ENCODE measurements around the gene BRAT1.

- TF ChIP-seq, protein P1, sequence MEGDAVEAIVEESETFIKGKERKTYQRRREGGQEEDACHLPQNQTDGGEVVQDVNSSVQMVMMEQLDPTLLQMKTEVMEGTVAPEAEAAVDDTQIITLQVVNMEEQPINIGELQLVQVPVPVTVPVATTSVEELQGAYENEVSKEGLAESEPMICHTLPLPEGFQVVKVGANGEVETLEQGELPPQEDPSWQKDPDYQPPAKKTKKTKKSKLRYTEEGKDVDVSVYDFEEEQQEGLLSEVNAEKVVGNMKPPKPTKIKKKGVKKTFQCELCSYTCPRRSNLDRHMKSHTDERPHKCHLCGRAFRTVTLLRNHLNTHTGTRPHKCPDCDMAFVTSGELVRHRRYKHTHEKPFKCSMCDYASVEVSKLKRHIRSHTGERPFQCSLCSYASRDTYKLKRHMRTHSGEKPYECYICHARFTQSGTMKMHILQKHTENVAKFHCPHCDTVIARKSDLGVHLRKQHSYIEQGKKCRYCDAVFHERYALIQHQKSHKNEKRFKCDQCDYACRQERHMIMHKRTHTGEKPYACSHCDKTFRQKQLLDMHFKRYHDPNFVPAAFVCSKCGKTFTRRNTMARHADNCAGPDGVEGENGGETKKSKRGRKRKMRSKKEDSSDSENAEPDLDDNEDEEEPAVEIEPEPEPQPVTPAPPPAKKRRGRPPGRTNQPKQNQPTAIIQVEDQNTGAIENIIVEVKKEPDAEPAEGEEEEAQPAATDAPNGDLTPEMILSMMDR (IDR thresholded peaks at IDR 0.05; ENCODE audit: low read depth, low read length, poor library complexity, severe bottlenecking), result no peak
- TF ChIP-seq EZH2phosphoT487 (IDR thresholded peaks at IDR 0.05; ENCODE audit: borderline replicate concordance, low read length), result no peak
Observed at GRCh38 chr7:2503056-2503941, 52.0 kb downstream of the BRAT1 start.

All from DOHH2 (cell line).